Endometrial microvascular endothelial cells (primary cell): ENCODE data around the gene GGT5. TPM values are rescaled to one million over a fixed set of nuclear protein-coding genes. Genes with fewer than 3 reads are reported as not detected.
"Not testable (repeated sequence)": the region's sequence is repeated elsewhere in the genome, so short reads cannot be mapped to it uniquely, and the experiment has no call there.

ENCODE experiments used
- in situ Hi-C: cut with HindIII; loops from 2 replicates; pipeline ENCODE4 v1.10.0; 2017; ENCODE audit warnings: low sequenced_read_pairs, low pct_unique_long_range_greater_than_20kb; ENCODE audit errors: inconsistent ontology term
- total RNA-seq: library from RNA; depleted of rRNA; stranded (reverse); fragments of >200 nt; gene quantifications from one replicate; pipeline ENCODE4 v1.2.3, GENCODE V29; 2015; ENCODE audit errors: inconsistent ontology term

Gene GGT5
- total RNA-seq, 1 donor from 2014 or later = 17.6 TPM

DNA sequence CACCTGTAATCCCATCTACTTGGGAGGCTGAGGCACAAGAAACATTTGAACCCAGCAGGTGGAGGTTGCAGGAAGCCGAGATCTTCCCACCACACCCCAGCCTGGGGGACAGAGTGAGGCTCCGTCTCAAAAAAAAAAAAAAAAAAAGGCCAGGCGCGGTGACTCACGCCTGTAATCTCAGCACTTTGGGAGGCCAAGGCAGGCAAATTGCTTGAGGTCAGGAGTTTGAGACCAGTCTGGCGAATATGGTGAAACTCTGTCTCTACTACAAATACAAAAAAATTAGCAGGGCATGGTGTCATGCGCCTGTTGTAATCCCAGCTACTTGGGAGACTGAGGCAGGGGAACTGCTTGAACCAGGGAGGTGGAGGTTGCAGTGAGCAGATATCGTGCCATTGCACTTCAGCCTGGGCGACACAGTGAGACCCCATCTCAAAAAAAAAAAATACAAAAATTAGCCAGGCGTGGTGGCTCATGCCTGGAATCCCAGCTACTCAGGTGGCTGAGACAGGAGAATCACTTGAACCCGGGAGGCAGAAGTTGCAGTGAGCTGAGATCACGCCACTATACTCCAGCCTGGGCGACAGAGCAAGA, 6.7 kb downstream of the GGT5 start:
- in situ Hi-C loops = not testable (repeated sequence)

- in situ Hi-C loops = no loop called here
These were observed 8.2 kb downstream of the GGT5 start for GRCh38 chr22:24236656-24237055.

DNA sequence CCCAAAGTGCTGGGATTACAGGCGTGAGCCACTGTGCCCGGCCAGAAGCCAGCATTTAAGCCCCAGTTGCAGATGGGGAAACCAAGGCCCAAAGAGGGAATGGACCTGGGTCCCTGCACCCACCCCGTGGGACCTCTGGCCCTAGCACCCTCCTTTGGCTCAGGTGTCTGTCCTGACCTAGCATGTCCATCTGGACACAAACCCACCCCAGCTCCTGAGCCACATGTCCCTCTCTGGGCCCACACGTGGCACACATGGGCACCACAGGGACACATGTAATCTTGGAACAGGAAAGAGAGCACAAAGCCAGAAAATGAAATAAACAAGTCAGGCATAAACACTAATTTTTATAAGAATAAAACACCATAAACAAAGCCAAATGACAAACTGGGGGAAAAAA, 9.6 kb downstream of the GGT5 start:
- in situ Hi-C loops = no loop called here

GRCh38 chr22:24233816-24234215, 11.1 kb downstream of the GGT5 start:
- in situ Hi-C loops = no loop called here

DNA sequence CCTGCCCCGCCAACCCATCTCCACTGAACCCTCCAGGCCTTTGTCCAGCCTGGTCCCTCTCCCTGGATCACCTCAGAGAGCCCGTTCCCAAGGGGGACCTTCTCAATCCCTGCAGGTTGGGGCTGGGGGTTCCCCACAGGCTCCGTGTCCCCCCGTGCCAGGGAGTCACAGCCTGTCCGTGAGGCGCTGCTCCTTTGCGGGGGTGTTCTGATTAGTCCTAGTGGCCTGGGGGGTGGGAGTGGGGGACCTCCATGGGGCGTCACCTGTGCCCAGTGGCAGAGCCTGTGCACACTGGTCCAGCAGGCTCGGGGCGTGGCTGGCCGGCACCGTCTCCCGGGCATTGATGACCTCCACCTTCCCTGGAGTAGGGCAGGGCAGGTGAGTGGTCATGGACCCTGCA, 11.6 kb downstream of the GGT5 start:
- in situ Hi-C loops = no loop called here

DNA sequence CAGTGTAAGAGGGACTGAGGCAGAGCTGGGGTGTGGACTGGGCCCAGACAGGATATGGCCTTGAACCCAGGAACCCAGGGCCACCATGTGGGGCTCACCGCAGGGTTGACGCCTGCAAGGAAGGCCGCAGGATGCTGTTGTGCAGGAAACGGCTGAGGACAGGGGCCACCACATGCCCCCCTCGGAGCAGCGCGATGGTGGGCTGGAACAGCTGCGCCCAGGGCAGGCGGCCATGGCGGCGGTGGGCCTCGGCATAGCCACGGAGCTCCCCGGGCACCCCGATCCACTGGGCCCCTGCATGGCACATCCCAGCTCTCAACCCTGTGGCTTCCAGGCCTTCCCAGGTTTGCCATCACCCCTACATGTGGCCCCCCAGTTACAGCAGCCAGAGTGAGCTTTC, 12.2 kb downstream of the GGT5 start:
- in situ Hi-C loops = no loop called here

GRCh38 chr22:24232124-24232523, 12.8 kb downstream of the GGT5 start:
- in situ Hi-C loops = no loop called here

GRCh38 chr22:24231706-24232105, 13.2 kb downstream of the GGT5 start:
- in situ Hi-C loops = no loop called here

- in situ Hi-C loops = no loop called here
These were observed 13.8 kb downstream of the GGT5 start for GRCh38 chr22:24230911-24231656.

GRCh38 chr22:24225951-24226350, 18.9 kb downstream of the GGT5 start:
- in situ Hi-C loops = no loop called here

GRCh38 chr22:24225044-24225601, 19.8 kb downstream of the GGT5 start:
- in situ Hi-C loops = no loop called here

- in situ Hi-C loops = no loop called here
These were observed 20.4 kb downstream of the GGT5 start for GRCh38 chr22:24224468-24224867.

- in situ Hi-C loops = no loop called here
These were observed 25.1 kb downstream of the GGT5 start for GRCh38 chr22:24219750-24220149.

- in situ Hi-C loops = no loop called here
These were observed 27.5 kb downstream of the GGT5 start for GRCh38 chr22:24217384-24217783.

DNA sequence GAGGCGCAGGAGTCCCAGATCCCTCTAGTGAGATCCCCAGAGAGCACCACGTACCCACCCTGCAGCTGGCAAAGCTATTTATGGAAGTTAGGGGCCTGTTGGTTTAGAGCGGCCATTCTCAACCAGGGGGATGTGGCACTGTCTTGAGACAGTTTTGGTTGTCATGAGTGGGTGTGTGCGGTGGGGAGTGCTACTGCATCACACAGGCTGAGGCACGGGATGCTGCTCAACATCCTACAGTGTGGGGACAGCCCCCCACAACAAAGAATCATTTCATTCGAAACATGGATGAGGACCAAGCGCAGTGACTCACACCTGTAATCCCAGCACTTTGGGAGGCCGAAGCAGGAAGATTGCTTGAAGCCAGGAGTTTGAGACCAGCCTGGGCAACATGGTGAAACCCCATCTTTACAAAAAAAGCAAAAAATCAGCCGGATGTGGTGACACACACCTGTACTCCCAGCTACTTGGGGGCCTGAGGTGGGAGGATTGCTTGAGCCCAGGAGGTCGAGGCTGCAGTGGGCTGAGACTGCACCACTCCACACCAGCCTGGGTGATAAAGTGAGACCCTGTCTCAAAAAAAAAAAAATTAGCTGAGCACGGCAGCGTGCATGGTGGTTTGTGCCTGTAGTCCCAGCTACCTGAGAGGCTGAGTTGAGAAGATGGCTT, 28.2 kb downstream of the GGT5 start:
- in situ Hi-C loops = no loop called here

DNA sequence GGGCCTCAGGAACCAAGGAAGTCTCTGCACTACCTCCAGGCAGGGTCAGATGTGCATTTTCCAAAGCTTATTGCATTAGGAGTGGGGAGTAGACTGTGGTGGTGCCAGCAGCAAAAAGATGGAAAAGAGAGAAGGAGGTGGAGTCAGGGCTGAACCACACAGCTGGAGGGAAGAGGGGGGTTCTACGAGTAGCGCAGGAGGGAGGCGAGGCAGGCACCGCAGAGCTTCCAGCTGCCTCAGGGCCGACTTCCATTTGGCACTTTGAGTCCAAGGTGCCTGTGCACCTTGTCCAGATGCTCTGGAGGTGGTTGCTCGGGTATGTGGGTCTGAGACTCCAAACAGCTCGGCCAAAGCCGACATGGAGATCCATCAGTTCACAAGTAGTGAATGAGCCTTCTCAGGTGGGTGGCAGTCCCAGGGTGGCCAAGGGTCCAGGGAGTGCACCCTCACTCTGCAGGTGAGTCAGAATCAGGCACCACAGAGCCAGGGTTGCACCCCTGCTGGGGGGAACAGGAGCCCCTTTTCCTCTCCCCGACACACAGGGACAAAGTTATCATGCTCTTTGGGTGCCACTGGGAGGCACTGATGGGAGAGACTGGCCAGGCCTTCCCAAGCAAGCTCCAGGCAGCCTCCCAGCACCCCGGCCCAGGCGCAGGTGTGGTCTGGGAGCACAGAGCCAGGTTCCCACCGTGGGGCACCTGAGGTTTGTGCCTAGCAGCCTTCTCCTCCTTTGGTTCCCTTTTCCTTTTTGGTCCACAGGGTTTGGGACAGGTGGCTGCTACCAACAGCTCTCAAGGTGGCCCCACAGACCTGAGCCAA, 30.2 kb downstream of the GGT5 start:
- in situ Hi-C loops = no loop called here

GRCh38 chr22:24213111-24213510, 31.8 kb downstream of the GGT5 start:
- in situ Hi-C loops = not testable (repeated sequence)

GRCh38 chr22:24211716-24212115, 33.2 kb downstream of the GGT5 start:
- in situ Hi-C loops = not testable (repeated sequence)

GRCh38 chr22:24210409-24210808, 34.5 kb downstream of the GGT5 start:
- in situ Hi-C loops = not testable (repeated sequence)
